GM23338 (cell line): ENCODE results near the gene FAM13B. TPM values are rescaled to one million over a fixed set of nuclear protein-coding genes. Genes with fewer than 3 reads are reported as not detected.

Experiments
- ATAC-seq: fragments of 200-7000 bp; cut with Tn5 transposase; 3 replicates; pipeline ENCODE4 v1.9.1; 2020
- DNase-seq: peaks from one replicate; pipeline ENCODE4 v3.0.0-alpha.2; 2015; ENCODE audit warnings: low spot score
- H2AFZ ChIP-seq: fragments of 200-600 bp; sonication (generic); 2 replicates; pipeline ENCODE4 v1.8.0; 2016; ENCODE audit warnings: antibody characterized with exemption, mild to moderate bottlenecking, moderate library complexity
- H3F3A ChIP-seq: fragments of 200-600 bp; sonication (generic); replicated peaks from 2 replicates; pipeline ENCODE4 v1.8.0; 2017; ENCODE audit warnings: antibody characterized with exemption, mixed run types, low read depth
- H3K27ac ChIP-seq: fragments of 200-600 bp; sonication (generic); 2 replicates; pipeline ENCODE4 v1.6.1; 2016; ENCODE audit warnings: low read depth
- H3K27me3 ChIP-seq: fragments of 200-600 bp; sonication (generic); 2 replicates; pipeline ENCODE4 v1.8.0; 2016; ENCODE audit warnings: mild to moderate bottlenecking, mixed run types, moderate library complexity; ENCODE audit not compliant: insufficient read depth
- H3K36me3 ChIP-seq: fragments of 200-600 bp; sonication (generic); 2 replicates; pipeline ENCODE4 v1.8.0; 2016; ENCODE audit warnings: mild to moderate bottlenecking; ENCODE audit not compliant: insufficient read depth
- H3K4me1 ChIP-seq: fragments of 200-600 bp; sonication (generic); 2 replicates; pipeline ENCODE4 v1.8.0; 2016; ENCODE audit warnings: mild to moderate bottlenecking, moderate library complexity; ENCODE audit not compliant: insufficient read depth
- H3K4me2 ChIP-seq: fragments of 200-600 bp; sonication (generic); 2 replicates; pipeline ENCODE4 v1.7.1; 2017; ENCODE audit warnings: mixed run types
- H3K4me3 ChIP-seq: fragments of 200-600 bp; sonication (generic); 2 replicates; pipeline ENCODE4 v1.6.1; 2016; ENCODE audit warnings: mixed run types
- H3K79me2 ChIP-seq: fragments of 200-600 bp; sonication (generic); replicated peaks from 2 replicates; pipeline ENCODE4 v1.8.0; 2017; ENCODE audit warnings: mild to moderate bottlenecking; ENCODE audit not compliant: insufficient read depth
- H3K9me2 ChIP-seq: fragments of 200-600 bp; sonication (generic); 2 replicates; pipeline ENCODE4 v1.8.0; 2017; ENCODE audit not compliant: insufficient read depth
- H4K20me1 ChIP-seq: fragments of 200-600 bp; sonication (generic); replicated peaks from 2 replicates; pipeline ENCODE4 v1.8.0; 2017; ENCODE audit warnings: mild to moderate bottlenecking; ENCODE audit not compliant: insufficient read depth
- H3K27ac Mint-ChIP-seq: 2 replicates; pipeline ENCODE4 v1.8.0; 2020; ENCODE audit warnings: inconsistent platforms, mild to moderate bottlenecking, moderate library complexity, mixed read lengths
- H3K27me3 Mint-ChIP-seq: 3 replicates; pipeline ENCODE4 v1.8.0; 2022; ENCODE audit warnings: low read depth, mild to moderate bottlenecking, moderate library complexity, mixed read lengths, inconsistent platforms; ENCODE audit not compliant: insufficient read depth, poor library complexity
- H3K36me3 Mint-ChIP-seq: 3 replicates; pipeline ENCODE4 v1.8.0; 2021; ENCODE audit warnings: low read depth, mild to moderate bottlenecking, inconsistent platforms, moderate library complexity, mixed read lengths
- H3K4me1 Mint-ChIP-seq: 3 replicates; pipeline ENCODE4 v1.8.0; 2020; ENCODE audit warnings: mild to moderate bottlenecking, inconsistent platforms, mixed read lengths
- H3K4me3 Mint-ChIP-seq: 3 replicates; pipeline ENCODE4 v1.8.0; 2021; ENCODE audit warnings: moderate library complexity, mild to moderate bottlenecking, inconsistent platforms, mixed read lengths
- H3K9me3 Mint-ChIP-seq: 3 replicates; pipeline ENCODE4 v1.8.0; 2020; ENCODE audit warnings: moderate library complexity, mild to moderate bottlenecking, inconsistent platforms, mixed read lengths
- CREB1 ChIP-seq: fragments of 250-450 bp; sonication (Bioruptor Pico); IDR thresholded peaks from 2 replicates; pipeline ENCODE4 v1.5.0; 2020; ENCODE audit warnings: low read depth, mild to moderate bottlenecking, moderate library complexity
- CTCF ChIP-seq, 2 experiments: fragments of 200-600 bp in 1 of 2; sonication (generic) in 1 of 2; conservative IDR thresholded peaks; 2 replicates each; pipeline versions ENCODE4 v1.5.1 to v1.6.1; 2016 to 2017; ENCODE audit warnings: antibody characterized with exemption in 2 of 2, low read depth in 2 of 2, mild to moderate bottlenecking in 2 of 2, moderate library complexity in 1 of 2
- ETS1 ChIP-seq: IDR thresholded peaks from 2 replicates; pipeline ENCODE4 v1.6.1; 2016; ENCODE audit warnings: antibody characterized with exemption
- NANOG ChIP-seq: IDR thresholded peaks from 2 replicates; pipeline ENCODE4 v1.6.1; 2016; ENCODE audit warnings: antibody characterized with exemption, borderline replicate concordance
- POLR2AphosphoS5 ChIP-seq: IDR thresholded peaks from 2 replicates; pipeline ENCODE4 v1.6.1; 2016; ENCODE audit warnings: antibody characterized with exemption, low read depth
- STAT1 ChIP-seq: IDR thresholded peaks from one replicate; pipeline ENCODE4 v1.6.1; 2016; ENCODE audit warnings: antibody characterized with exemption; ENCODE audit not compliant: unreplicated experiment
- ZNF114 ChIP-seq: fragments of 250-450 bp; sonication (Bioruptor Pico); IDR thresholded peaks from 2 replicates; pipeline ENCODE4 v1.5.0; 2020; ENCODE audit warnings: mild to moderate bottlenecking, moderate library complexity
- ZNF462 ChIP-seq: fragments of 250-450 bp; sonication (Bioruptor Pico); IDR thresholded peaks from 2 replicates; pipeline ENCODE4 v1.5.0; 2020; ENCODE audit warnings: mild to moderate bottlenecking, moderate library complexity
- polyA plus RNA-seq: library from polyadenylated mRNA; unstranded; fragments of >200 nt; fragmentation: Nextera tagmentation; extraction: Ambion mirVana; gene quantifications from 2 replicates; pipeline ENCODE4 v1.2.1, GENCODE V29; 2016
- total RNA-seq: library from RNA; depleted of rRNA; stranded (reverse); fragments of >200 nt; shearing (Covaris generic); gene quantifications from 2 replicates; pipeline ENCODE4 v1.2.3, GENCODE V29; 2014

Gene FAM13B
- total and polyA plus RNA-seq, 2 experiments from 2014 or later: 12.9 to 30.2 TPM

GRCh38 chr5:138029944-138030343 lies 2.9 kb downstream of the FAM13B start (continued):
- TF ChIP-seq CTCF (conservative IDR thresholded peaks at IDR 0.05; ENCODE audit: low read depth in 2 of 2) (no peak), ETS1 (no peak), CREB1 (CRISPR knock-in tag) (no peak)

- ATAC-seq: no peak
- Histone ChIP-seq H3K27me3 (no peaks in the 10 kb centered on the region), H3K27ac (peak overlapping the region; percentile 22; the same call in 1 of the 2 replicates), H3K36me3 (peaks cover 3% of the 10 kb centered on the region; the same call in 1 of the 2 replicates), H4K20me1 (peaks cover 67% of the 10 kb centered on the region), H2AFZ (no peak overlapping the region), H3K4me2 (no peak overlapping the region), H3K4me1 (peaks cover 23% of the 10 kb centered on the region), H3K9me2 (no peaks in the 10 kb centered on the region), H3K79me2 (peaks cover 78% of the 10 kb centered on the region), H3K4me3 (no peak overlapping the region), H3F3A (no peaks in the 10 kb centered on the region; the same call in none of the 2 replicates)
- Mint-ChIP-seq H3K27ac (no peak overlapping the region), H3K27me3 (peaks cover 15% of the 10 kb centered on the region), H3K4me1 (peaks cover 43% of the 10 kb centered on the region), H3K36me3 (peaks cover 8% of the 10 kb centered on the region; the same call in 2 of the 3 replicates), H3K4me3 (no peak overlapping the region; the same call in 2 of the 3 replicates), H3K9me3 (no peaks in the 10 kb centered on the region; the same call in 2 of the 3 replicates)
- no peak for DNase-seq
- TF ChIP-seq NANOG (no peak), STAT1 (no peak), ZNF462 (CRISPR knock-in tag) (no peak), ZNF114 (CRISPR knock-in tag) (no peak), ETS1 (no peak), CTCF (conservative IDR thresholded peaks at IDR 0.05; ENCODE audit: low read depth in 2 of 2) (no peak), POLR2AphosphoS5 (no peak)
Measured at GRCh38 chr5:138029501-138029900, 3.4 kb downstream of the FAM13B start.
